ENCODE measurements around the gene GPC6.

The GPC6 gene

GRCh38 chr13:94408314-94409036, 1181.9 kb downstream of the GPC6 start:
- no peak overlapping the region for H3K27ac ChIP-seq (ENCODE audit: low read length)
- no peak overlapping the region for H3K4me3 ChIP-seq (ENCODE audit: low read length)
- no peak overlapping the region for H3K4me2 ChIP-seq (ENCODE audit: low read length)
- no peak overlapping the region for H2AFZ ChIP-seq (ENCODE audit: low read depth, low read length)
- no peaks in the 10 kb centered on the region for H3K4me1 ChIP-seq (ENCODE audit: low read length)
- H3K9ac ChIP-seq (ENCODE audit: low read length) = no peak overlapping the region
- H3K27me3 ChIP-seq (ENCODE audit: low read depth, low read length) = no peaks in the 10 kb centered on the region
- no peaks in the 10 kb centered on the region for H3K9me3 ChIP-seq (ENCODE audit: insufficient read depth, low read length)
- H3K79me2 ChIP-seq (ENCODE audit: low read length) = no peaks in the 10 kb centered on the region
- no peaks in the 10 kb centered on the region for H3K36me3 ChIP-seq (replicated peaks; ENCODE audit: low read depth, low read length)
- H4K20me1 ChIP-seq (ENCODE audit: insufficient read depth, low read length) = no peaks in the 10 kb centered on the region
- no peak for TF ChIP-seq EZH2phosphoT487 (IDR thresholded peaks at IDR 0.05; ENCODE audit: low read depth)
- TF ChIP-seq CTCF (IDR thresholded peaks at IDR 0.05; ENCODE audit: low read depth, low read length) = no peak

GRCh38 chr13:94411747-94412146, 1185.1 kb downstream of the GPC6 start:
- Histone ChIP-seq H4K20me1 (ENCODE audit: insufficient read depth, low read length) (no peaks in the 10 kb centered on the region), H3K79me2 (ENCODE audit: low read length) (no peaks in the 10 kb centered on the region), H3K4me2 (ENCODE audit: low read length) (no peak overlapping the region), H3K4me1 (ENCODE audit: low read length) (no peaks in the 10 kb centered on the region), H3K27ac (ENCODE audit: low read length) (no peak overlapping the region), H3K9ac (ENCODE audit: low read length) (no peak overlapping the region), H2AFZ (ENCODE audit: low read depth, low read length) (no peak overlapping the region), H3K36me3 (replicated peaks; ENCODE audit: low read depth, low read length) (no peaks in the 10 kb centered on the region), H3K4me3 (ENCODE audit: low read length) (no peak overlapping the region), H3K9me3 (ENCODE audit: insufficient read depth, low read length) (no peaks in the 10 kb centered on the region), H3K27me3 (ENCODE audit: low read depth, low read length) (no peaks in the 10 kb centered on the region)
- no peak for TF ChIP-seq CTCF (IDR thresholded peaks at IDR 0.05; ENCODE audit: low read depth, low read length)
- TF ChIP-seq EZH2phosphoT487 (IDR thresholded peaks at IDR 0.05; ENCODE audit: low read depth) = no peak

GRCh38 chr13:94412870-94413597, 1186.4 kb downstream of the GPC6 start:
- no peaks in the 10 kb centered on the region for H3K36me3 ChIP-seq (replicated peaks; ENCODE audit: low read depth, low read length)
- no peak overlapping the region for H3K27ac ChIP-seq (ENCODE audit: low read length)

More at GRCh38 chr13:94412870-94413597, 1186.4 kb downstream of the GPC6 start:
- H3K4me1 ChIP-seq (ENCODE audit: low read length) = no peaks in the 10 kb centered on the region
- no peaks in the 10 kb centered on the region for H3K9me3 ChIP-seq (ENCODE audit: insufficient read depth, low read length)
- H2AFZ ChIP-seq (ENCODE audit: low read depth, low read length) = no peak overlapping the region
- H3K4me2 ChIP-seq (ENCODE audit: low read length) = no peak overlapping the region
- TF ChIP-seq CTCF (IDR thresholded peaks at IDR 0.05; ENCODE audit: low read depth, low read length) (no peak), EZH2phosphoT487 (IDR thresholded peaks at IDR 0.05; ENCODE audit: low read depth) (no peak)
- no peaks in the 10 kb centered on the region for H3K27me3 ChIP-seq (ENCODE audit: low read depth, low read length)
- H3K79me2 ChIP-seq (ENCODE audit: low read length) = no peaks in the 10 kb centered on the region
- H4K20me1 ChIP-seq (ENCODE audit: insufficient read depth, low read length) = no peaks in the 10 kb centered on the region
- H3K4me3 ChIP-seq (ENCODE audit: low read length) = no peak overlapping the region
- no peak overlapping the region for H3K9ac ChIP-seq (ENCODE audit: low read length)
